ENCODE results near the gene PAM. TPM values are rescaled to one million over a fixed set of nuclear protein-coding genes. Genes with fewer than 3 reads are reported as not detected.

PAM gene
- total and polyA plus RNA-seq, 2 of the 13 experiments (the other 11 are each of a cell fraction or from before 2014, with no cell fraction given), result 20.2 to 79.1 TPM

DNA sequence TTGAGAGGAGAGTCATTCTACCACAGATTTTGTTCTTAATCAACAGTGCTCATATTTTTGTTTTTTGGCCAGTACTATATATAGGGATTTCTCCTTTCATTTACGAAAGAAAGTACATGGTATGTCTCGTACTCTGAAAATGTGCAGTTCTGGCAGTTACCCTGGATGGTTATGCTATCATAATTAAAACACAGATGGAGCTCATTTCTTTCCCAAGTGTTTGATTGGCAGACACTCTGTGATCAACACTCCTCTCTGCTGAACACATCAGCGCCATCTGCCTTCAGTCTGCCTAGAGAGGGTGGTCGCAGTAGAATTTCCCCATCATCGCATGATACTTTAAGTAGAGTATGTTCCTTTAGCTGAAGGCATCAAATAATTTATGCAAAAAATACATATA lies 64.5 kb downstream of the PAM start:
- no peak for DNase-seq (ENCODE audit: low spot score)
- no TSS peak for BruUV-seq (replicated peaks)
- H3K9me3 ChIP-seq (ENCODE audit: low read length), result no peaks in the 10 kb centered on the region
- H3K27me3 ChIP-seq (ENCODE audit: control insufficient read depth in 1 of 2, insufficient read depth in 2 of 2, low read length in 2 of 2), result no peaks in the 10 kb centered on the region
- no peak overlapping the region for H3K4me2 ChIP-seq (ENCODE audit: low read depth, low read length)
- FAIRE-seq, result no peak
- no peaks in the 10 kb centered on the region for H4K20me1 ChIP-seq (ENCODE audit: insufficient read depth, low read length)
- ChIA-PET CTCF (ENCODE audit: low intra/inter-chr PET ratio, low total read pairs) (no interaction called here), POLR2A (no interaction called here)
- TF ChIP-seq, protein P1, sequence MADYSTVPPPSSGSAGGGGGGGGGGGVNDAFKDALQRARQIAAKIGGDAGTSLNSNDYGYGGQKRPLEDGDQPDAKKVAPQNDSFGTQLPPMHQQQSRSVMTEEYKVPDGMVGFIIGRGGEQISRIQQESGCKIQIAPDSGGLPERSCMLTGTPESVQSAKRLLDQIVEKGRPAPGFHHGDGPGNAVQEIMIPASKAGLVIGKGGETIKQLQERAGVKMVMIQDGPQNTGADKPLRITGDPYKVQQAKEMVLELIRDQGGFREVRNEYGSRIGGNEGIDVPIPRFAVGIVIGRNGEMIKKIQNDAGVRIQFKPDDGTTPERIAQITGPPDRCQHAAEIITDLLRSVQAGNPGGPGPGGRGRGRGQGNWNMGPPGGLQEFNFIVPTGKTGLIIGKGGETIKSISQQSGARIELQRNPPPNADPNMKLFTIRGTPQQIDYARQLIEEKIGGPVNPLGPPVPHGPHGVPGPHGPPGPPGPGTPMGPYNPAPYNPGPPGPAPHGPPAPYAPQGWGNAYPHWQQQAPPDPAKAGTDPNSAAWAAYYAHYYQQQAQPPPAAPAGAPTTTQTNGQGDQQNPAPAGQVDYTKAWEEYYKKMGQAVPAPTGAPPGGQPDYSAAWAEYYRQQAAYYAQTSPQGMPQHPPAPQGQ (CRISPR knock-in tag; IDR thresholded peaks at IDR 0.05; ENCODE audit: borderline replicate concordance), result no peak
- TF ChIP-seq CENPX (CRISPR knock-in tag; IDR thresholded peaks at IDR 0.05) (no peak), ZNF33B (CRISPR knock-in tag; IDR thresholded peaks at IDR 0.05) (no peak), MNT (IDR thresholded peaks at IDR 0.05) (no peak), ZNF101 (CRISPR knock-in tag; IDR thresholded peaks at IDR 0.05; ENCODE audit: borderline replicate concordance, low read depth) (no peak), ZNF263 (CRISPR knock-in tag; IDR thresholded peaks at IDR 0.05) (no peak), ZNF740 (CRISPR knock-in tag; IDR thresholded peaks at IDR 0.05) (no peak), XBP1 (CRISPR knock-in tag; IDR thresholded peaks at IDR 0.05) (no peak), CERS6 (CRISPR knock-in tag; IDR thresholded peaks at IDR 0.05) (no peak), ZNF557 (CRISPR knock-in tag; IDR thresholded peaks at IDR 0.05) (no peak)
- 69% methylated on average over 5 of the region's 5 CpGs for WGBS (ENCODE audit: low lambda C conversion rate)
- no peak overlapping the region for H2AFZ ChIP-seq (ENCODE audit: low read length)
- intact Hi-C loops (cut with micrococcal nuclease; ENCODE audit: unreplicated experiment) (no loop called here), in situ Hi-C loops (cut with HindIII; ENCODE audit: extremely low pct_ligation_motif_present, low pct_unique_long_range_greater_than_20kb) (no loop called here)
- no peak for ATAC-seq
- H3K4me1 ChIP-seq (ENCODE audit: insufficient read depth, low read length), result no peaks in the 10 kb centered on the region
- H3K36me3 ChIP-seq (replicated peaks in 1 of 2; ENCODE audit: control insufficient read depth in 1 of 2, insufficient read depth in 2 of 2, low read length in 2 of 2), result no peaks in the 10 kb centered on the region
- no peaks in the 10 kb centered on the region for H3K79me2 ChIP-seq (ENCODE audit: insufficient read depth, low read length)
- H3K9ac ChIP-seq (ENCODE audit: insufficient read depth, low read depth, low read length), result no peak overlapping the region
- no peak overlapping the region for H3K27ac ChIP-seq (ENCODE audit: extremely low read length, insufficient read depth, low read length)
- no peak overlapping the region for H3K4me3 ChIP-seq (replicated peaks in 1 of 3; ENCODE audit: insufficient read depth in 1 of 3, low read depth in 2 of 3, low read length in 3 of 3)
